ENCODE measurements around the gene FCRL5.

The FCRL5 gene

DNA sequence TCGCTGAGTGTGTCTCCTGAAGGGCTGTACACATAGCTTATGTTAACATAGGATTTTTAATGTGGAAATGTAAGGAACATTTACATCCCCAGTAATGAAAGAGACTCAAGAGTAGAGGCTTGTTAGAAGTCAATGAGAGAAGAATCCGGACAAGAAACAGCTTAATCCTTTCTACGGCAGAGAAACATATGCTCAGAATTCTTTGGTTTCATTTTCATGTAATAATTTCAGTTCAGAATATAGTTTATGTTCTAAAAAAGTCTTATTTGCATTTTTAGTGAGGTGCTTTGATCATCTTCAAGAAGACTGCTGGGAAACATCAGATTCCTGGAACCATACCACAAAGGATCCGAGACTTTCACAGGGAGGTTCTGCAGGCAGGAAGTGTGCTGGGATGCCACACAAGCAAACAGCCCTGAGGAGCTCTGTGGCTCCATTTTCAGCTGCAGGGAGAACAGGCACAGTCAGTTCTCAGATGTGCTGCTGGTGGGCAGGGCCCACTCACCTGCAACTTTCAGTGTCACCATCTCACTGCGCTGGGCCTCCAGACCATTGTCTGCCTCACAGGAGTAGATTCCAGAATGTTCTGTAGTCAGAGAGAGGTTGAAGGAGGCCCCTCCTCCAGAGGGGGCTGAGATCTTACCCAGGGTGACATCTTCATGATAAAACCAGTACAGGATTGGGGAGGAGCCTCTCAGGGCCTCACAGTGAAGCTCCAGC lies 28.4 kb downstream of the FCRL5 start:
- DNase-seq, result no peak

DNA sequence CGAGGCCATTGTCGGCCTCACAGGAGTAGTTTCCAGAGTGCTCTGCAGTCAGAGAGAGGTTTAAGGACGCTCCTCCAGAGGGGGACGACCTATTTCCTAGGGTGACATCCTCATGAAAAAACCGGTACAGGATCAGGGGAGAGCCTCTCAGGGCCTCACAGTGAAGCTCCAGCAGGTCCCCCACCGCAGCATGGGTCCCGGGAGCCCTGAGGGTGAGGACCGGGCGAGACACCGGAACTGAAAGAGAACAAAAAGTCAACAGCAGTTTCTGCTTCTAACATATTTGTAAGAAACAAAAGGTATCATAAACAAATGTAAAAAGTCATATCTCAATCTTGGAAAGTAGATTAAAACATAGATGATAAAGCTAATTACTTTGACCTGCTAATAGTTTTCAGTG lies 31.3 kb downstream of the FCRL5 start:
- DNase-seq, result no peak

DNA sequence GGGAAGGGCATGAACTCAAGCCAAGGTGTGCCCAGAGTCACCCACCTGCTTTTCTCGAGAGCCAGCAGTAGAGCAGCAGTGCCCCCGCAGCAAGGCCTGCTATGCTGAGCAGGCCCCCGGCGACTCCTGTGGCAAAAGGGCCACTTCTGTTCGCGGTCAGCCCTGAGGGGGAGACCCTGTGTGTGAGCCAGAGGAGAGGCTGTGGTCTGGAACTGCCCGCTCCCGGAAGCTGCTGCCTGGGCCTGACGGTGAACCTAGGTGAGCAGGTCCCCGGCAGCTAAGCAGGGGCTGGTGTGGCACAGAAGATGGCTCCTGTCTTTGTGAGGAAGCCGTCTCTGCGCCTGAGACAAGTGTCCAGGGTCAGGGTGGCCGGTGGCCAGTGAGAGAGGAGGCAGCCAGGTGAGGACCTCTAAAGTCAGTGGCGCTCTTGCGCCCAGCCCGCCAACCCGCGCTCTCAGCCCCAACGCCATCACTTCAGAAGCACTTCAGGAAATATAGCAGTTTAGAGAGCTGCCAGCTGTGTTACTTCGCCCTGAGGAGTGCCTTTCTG lies 31.9 kb downstream of the FCRL5 start:
- DNase-seq, result no peak

DNA sequence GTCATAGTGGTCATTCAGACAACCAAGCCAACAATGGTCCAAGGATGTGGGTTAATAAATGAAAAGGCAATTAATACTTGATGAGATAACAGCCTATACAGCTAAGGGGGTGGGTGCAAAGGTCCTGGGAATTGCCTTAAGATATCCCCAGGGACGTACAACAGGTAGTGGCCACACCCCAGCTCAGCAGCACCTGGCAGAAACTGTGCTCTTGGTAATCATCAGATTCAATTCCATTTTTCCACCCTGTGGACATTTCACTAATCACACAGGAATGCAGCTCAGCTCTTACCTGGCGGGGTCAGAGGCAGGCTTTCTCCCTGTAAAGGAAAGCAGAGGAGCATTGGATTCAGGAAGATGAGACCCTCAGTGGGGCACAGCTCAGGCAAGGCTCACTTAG lies 32.9 kb downstream of the FCRL5 start:
- DNase-seq, result no peak

DNA sequence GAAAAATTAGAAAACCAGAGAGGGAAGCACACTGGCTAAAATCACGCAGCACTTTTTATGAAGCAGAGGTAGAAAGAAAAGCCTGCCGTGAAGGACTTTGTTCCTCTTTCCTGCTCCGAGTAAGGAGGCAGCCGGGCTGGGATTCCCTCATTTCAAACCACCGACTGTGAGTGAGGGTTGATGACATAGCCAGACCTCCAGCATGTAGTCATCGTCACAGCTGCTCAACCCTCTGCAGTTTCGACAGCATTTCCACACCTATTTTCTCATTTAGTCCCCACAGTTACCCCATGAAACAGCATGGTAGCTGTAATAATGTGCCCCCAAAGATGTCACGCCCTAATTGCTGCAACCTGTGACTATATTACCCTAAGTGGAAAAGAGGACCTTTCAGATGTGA lies 35.3 kb downstream of the FCRL5 start:
- no peak for DNase-seq

DNA sequence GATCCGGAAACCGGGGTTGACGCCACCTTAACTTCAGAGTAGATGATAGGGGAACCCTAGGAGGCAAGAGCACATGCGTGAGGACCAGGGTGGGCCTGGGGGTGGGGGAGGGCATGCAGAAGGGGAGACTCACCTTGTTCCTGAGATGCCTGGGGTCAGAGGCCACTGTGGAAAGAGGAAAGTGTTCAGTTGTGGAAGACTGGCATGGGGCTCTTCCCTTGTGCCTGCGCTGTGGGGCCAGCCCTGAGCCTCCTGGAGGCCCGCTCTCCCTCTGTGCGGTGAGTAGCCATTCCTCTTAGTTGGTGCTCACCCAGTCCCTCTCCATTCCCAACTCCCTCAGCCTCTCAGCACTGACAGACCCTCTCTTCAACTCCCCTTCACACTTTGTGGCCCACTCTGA lies 36.6 kb downstream of the FCRL5 start:
- DNase-seq, result no peak

- no peak for DNase-seq
Observed at GRCh38 chr1:157515141-157515540, 37.2 kb downstream of the FCRL5 start.

GRCh38 chr1:157512036-157512969 lies 40.0 kb downstream of the FCRL5 start:
- DNase-seq, result no peak

DNA sequence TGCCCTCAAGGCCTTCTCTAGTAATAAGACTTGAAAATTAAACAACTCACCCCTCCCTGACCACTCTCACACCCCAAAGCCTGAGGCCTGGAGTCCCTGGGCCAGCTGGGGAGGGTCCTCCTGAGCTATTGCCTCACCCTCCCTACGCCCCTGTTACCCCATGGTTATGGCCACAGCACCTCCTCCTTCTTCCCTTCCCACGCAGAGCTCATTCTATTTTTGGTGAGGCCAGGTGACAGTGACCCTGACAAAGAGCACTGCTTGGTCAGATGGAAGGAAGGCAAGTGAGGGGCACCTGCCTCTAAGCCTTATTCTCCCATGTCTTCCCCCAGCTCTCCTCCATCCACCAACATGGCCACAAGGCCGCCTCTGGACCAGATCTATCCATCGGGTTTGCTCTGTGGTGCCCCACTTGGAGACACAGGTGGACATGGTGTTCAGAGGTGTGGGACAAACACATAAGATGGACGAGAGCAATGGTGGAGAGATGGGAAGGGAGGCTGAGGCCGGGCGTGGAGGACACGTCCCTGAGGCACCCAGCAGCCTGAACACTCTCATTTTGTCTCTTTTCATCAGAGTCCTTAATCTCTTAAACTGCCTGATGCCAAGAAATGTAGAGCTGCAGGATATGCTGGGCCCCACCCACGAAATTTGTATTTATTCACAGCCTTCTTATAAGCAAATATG lies 42.6 kb downstream of the FCRL5 start:
- DNase-seq, result no peak

DNA sequence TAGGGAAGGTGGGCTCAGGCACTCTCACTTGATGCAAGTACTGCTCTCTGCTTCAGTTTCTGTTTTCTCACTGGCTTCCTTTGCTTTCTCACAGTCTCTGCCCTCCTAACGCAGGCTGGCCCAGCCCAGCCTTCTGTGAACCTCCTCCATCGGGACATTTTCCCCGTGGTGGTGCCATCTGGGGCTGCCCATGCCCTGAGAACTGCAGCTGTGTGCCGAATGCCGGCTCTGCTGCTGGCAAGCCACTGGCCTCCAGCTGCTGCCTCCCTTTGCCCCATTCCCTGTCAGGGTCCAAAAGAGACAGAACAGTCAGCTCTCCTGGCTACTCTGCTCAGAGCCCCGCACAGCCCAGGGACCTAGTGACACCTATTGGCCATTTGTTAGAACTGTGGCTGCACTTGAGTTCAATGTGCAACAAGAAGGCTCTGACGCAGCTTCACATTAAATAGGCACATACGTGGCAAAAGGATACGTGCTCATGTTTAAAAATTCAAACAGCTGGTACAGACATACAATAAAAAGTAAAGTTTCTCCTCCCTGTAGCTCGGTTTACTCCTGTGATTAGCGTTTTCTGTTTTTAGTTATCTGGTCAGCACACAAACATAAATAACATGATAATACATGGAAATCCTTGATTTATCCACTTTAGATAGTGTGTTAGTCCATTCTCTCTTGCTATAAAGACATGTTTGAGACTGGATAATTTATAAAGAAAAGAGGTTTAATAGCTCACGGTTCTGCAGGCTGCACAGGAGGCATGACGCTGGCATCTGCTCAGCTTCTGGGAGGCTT lies 46.6 kb downstream of the FCRL5 start:
- peak; percentile 59 for DNase-seq

DNA sequence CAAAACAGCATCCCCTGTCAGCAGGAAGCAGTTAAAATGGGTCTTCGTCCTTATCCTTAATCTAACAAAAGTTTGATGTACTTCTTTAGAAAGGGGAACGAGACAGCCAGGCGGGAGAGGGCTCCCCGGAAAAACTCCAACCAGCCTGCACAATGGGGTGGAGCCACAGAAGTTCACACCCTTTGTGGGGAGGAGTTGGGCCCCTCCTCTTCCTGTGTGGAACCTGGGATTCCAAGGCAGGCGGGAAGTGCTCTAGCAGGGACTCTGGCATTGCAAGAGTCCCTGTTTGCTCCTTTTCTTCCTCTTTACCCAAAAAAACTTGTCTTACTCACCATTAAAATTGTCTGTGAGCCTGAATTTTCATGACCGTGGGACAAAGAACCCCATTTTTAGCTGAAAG lies 47.7 kb downstream of the FCRL5 start:
- no peak for DNase-seq

- DNase-seq, result no peak
Observed at GRCh38 chr1:157499521-157499920, 52.8 kb downstream of the FCRL5 start.

- DNase-seq, result no peak
Observed at GRCh38 chr1:157498736-157499090, 53.6 kb downstream of the FCRL5 start.

DNA sequence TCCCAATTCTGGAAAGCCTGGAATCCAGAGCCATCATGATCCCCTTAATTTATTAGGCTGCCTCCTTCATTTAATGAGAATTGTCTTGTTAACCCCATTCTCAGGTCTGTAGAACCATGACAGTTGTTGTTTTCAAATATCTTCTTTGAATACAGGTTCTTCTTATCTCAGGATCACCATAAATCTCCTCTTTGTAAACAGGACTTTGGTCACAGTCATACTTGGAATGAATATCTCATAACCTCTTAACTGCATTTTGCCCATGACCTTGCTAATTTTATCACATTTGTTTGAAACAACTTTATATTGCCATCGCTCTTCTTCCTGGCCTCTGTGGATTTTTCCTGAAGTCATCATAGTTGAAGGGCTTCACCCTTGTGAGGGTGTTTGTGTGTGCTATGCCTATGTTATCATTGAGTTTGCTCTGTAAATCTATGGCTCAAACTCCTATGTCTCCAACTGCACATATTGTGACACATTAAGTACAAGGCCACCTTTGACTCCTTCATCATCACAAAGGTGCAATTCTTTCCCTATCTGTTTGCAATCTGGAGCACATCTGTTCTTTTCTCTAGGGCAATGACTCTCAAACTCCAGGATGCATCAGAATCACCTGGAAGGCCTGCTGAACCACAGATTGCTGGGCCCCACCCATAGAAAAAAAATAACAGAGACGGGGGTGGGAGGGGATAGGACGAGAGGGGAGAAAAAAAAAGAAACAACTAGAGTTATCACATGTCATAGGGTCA lies 54.2 kb downstream of the FCRL5 start:
- DNase-seq, result no peak

- no peak for DNase-seq
Observed at GRCh38 chr1:157497284-157497683, 55.0 kb downstream of the FCRL5 start.

DNA sequence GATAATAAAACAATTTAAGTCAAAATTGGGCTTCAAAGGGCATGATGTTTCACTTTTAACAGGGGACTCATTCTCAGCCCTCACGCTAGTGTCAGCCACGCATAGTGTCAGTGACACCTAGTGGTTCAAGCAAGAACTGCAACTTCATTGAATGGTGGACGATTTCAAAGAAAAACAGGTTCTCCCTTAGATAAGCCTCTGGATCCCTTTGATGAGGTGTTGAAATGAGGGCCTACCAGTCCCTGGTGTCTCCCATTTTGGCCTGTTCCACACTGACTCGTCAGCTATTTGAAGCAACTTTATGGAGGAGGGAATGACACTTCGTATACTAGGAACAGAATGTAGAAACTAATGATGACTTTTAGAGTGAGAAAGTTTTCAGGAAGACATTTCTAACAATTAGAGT lies 56.2 kb downstream of the FCRL5 start:
- DNase-seq, result no peak

DNA sequence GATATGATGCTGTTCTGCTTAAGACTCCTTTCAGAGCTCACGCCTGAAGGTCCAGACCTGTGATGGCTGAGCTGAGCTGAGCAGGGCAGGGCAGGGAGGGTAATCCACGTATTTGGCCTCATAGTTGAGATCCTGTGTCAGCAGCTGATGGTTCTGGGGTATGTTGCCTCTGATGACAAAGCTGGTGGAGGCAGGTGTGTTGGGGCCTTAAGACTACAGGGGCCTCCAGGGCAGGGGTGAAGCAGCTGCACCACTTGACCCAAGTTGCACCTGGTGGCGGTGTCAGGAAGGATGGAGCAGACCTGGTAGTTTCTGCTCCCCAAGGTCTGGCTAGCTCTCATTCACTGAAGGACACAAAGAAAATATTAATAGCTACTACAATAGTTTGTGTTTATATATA lies 57.0 kb downstream of the FCRL5 start:
- no peak for DNase-seq

DNA sequence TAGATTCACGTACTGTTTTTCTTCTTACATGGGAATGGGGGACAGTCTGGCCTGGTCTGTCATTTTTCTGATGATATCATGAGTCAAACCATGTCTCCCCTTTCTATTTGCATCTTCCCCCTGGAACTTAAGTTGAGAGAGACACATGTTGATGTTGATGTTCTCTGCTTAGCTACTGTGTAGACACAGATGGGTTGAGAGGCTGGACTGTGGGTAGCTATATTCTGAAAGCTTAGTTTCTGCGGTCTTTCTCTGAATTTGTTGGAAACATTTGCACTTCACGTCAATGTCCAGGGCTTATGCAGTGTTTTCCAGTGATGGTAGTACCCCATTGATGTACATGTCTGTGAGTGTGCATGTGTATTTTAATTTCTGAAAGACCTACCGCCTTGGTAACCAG lies 58.2 kb downstream of the FCRL5 start:
- no peak for DNase-seq

DNA sequence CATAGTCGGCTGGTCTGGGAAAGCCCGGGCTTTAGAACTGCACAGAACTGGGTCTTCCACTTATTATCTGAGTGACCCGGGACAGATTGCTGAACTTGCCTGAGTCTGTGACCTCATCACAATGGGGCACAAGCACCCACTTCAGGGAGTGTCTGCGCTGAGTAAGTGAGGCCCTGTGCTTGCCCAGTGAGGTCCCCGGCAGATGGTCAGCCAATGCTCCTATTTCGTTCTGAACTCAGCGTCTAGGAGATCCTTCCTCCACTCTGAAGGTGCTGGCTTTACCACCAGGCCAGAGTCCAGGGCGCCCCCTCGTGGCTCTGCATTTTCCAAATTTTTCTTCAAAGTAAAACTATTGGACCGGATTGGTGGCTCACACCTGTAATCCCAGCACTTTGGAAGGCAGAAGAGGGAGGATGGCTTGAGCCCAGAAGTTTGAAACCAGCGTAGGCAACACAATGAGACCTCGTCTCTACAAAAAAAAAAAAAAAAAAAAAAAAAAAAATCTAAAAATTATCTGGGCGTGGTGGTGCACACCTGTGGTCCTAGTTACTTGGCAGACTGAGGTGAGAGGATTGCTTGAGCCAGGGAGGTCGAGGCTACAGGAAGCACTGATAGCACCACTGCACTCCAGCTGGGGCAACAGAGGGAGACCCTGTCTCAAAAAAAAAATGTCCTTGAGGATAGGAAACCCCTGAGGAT lies 61.7 kb downstream of the FCRL5 start:
- DNase-seq, result no peak

DNA sequence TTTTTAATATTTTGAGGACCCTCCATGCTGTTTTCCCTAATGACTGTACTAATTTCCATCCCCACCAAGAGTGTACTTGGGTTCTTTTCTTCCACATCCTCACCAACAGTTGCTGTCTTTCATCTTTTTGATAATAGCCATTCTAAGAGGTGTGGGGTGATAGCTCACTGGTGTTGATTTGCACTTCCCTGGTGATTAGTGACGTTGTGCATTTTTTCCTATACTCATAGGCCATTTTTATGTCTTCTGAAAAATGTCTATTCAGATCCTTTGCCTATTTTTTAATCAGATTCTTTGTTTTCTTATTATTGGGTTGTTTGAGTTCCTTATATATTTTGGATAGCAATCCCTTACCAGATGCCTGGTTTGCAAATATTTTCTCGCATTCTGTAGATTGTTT lies 64.2 kb downstream of the FCRL5 start:
- DNase-seq, result no peak

GRCh38 chr1:157487504-157487903 lies 64.8 kb downstream of the FCRL5 start:
- DNase-seq, result no peak

Measured in 8988T (cell line).